HFFc6 (cell line): ENCODE measurements around the gene TFIP11. TPM values are rescaled to one million over a fixed set of nuclear protein-coding genes. Genes with fewer than 3 reads are reported as not detected.

ENCODE experiments used
- DNase-seq: peaks from one replicate; pipeline ENCODE4 v3.0.0-alpha.2; 2018
- H3K27ac Mint-ChIP-seq: 2 replicates; pipeline ENCODE4 v1.8.0; 2020; ENCODE audit warnings: mild to moderate bottlenecking, mixed read lengths
- H3K27me3 Mint-ChIP-seq: 2 replicates; pipeline ENCODE4 v1.8.0; 2021; ENCODE audit warnings: mild to moderate bottlenecking, moderate library complexity, mixed read lengths; ENCODE audit not compliant: insufficient read depth
- H3K36me3 Mint-ChIP-seq: 2 replicates; pipeline ENCODE4 v1.8.0; 2021; ENCODE audit warnings: low read depth, mixed read lengths
- H3K4me1 Mint-ChIP-seq: 2 replicates; pipeline ENCODE4 v1.8.0; 2020; ENCODE audit warnings: low read depth, mixed read lengths
- H3K4me3 Mint-ChIP-seq: 2 replicates; pipeline ENCODE4 v1.8.0; 2020; ENCODE audit warnings: mild to moderate bottlenecking, moderate library complexity, mixed read lengths
- H3K9me3 Mint-ChIP-seq: 2 replicates; pipeline ENCODE4 v1.8.0; 2020; ENCODE audit warnings: mild to moderate bottlenecking, mixed read lengths
- CTCF ChIP-seq: fragments of 200-600 bp; sonication (generic); IDR thresholded peaks from 2 replicates; pipeline ENCODE4 v1.5.0; 2021; ENCODE audit warnings: antibody characterized with exemption, mild to moderate bottlenecking
- total RNA-seq, 6 experiments: library from RNA; stranded (reverse); fragmentation: NEBNext Ultra II Directional; extraction: Animal tissue kit (Norgen Biotek cat#: 25700); gene quantifications; 2 replicates in 1 of 6; 3 replicates in 5 of 6; pipeline ENCODE4 v1.2.3, GENCODE V29; 2021

Gene TFIP11
- total RNA-seq, 6 experiments from 2014 or later: 31.4 to 35.8 (median 33.9) TPM

GRCh38 chr22:26480611-26480932 is 31.7 kb downstream of the TFIP11 start:
- no peak overlapping the region for H3K27ac Mint-ChIP-seq
- no peak overlapping the region; the same call in 1 of the 2 replicates for H3K4me3 Mint-ChIP-seq
- peaks cover 80% of the 10 kb centered on the region for H3K4me1 Mint-ChIP-seq

GRCh38 chr22:26479792-26480610 is 32.3 kb downstream of the TFIP11 start:
- no peaks in the 10 kb centered on the region; the same call in 1 of the 2 replicates for H3K27me3 Mint-ChIP-seq
- no peak for TF ChIP-seq CTCF
- peak overlapping the region; percentile 13; the same call in 1 of the 2 replicates for H3K4me3 Mint-ChIP-seq
- H3K4me1 Mint-ChIP-seq: peaks cover 75% of the 10 kb centered on the region
- H3K27ac Mint-ChIP-seq: peak overlapping the region; percentile 0; the same call in 1 of the 2 replicates
- peaks cover 19% of the 10 kb centered on the region for H3K36me3 Mint-ChIP-seq
- H3K9me3 Mint-ChIP-seq: no peaks in the 10 kb centered on the region
- DNase-seq: no peak

More at GRCh38 chr22:26480611-26480932, 31.7 kb downstream of the TFIP11 start:
- no peak for DNase-seq
- H3K36me3 Mint-ChIP-seq: peaks cover 19% of the 10 kb centered on the region
- no peaks in the 10 kb centered on the region; the same call in 1 of the 2 replicates for H3K27me3 Mint-ChIP-seq
- H3K9me3 Mint-ChIP-seq: no peaks in the 10 kb centered on the region
- TF ChIP-seq CTCF: no peak

- no peak for DNase-seq
- peak overlapping the region; percentile 0; the same call in 1 of the 2 replicates for H3K27ac Mint-ChIP-seq
- no peak for TF ChIP-seq CTCF
- peak overlapping the region; percentile 13; the same call in 1 of the 2 replicates for H3K4me3 Mint-ChIP-seq
- H3K27me3 Mint-ChIP-seq: no peaks in the 10 kb centered on the region; the same call in 1 of the 2 replicates
- H3K9me3 Mint-ChIP-seq: no peaks in the 10 kb centered on the region
- H3K4me1 Mint-ChIP-seq: peaks cover 75% of the 10 kb centered on the region
- H3K36me3 Mint-ChIP-seq: peaks cover 17% of the 10 kb centered on the region
Measured at GRCh38 chr22:26479043-26479791, 33.1 kb downstream of the TFIP11 start.

- H3K27me3 Mint-ChIP-seq: no peaks in the 10 kb centered on the region
- H3K4me1 Mint-ChIP-seq: peaks cover 67% of the 10 kb centered on the region
- peaks cover 15% of the 10 kb centered on the region for H3K36me3 Mint-ChIP-seq
- no peak overlapping the region for H3K4me3 Mint-ChIP-seq
- H3K9me3 Mint-ChIP-seq: no peaks in the 10 kb centered on the region
- no peak for TF ChIP-seq CTCF
- no peak for DNase-seq
- H3K27ac Mint-ChIP-seq: peak overlapping the region; percentile 65
Measured at GRCh38 chr22:26477341-26477731, 34.9 kb downstream of the TFIP11 start.

- peaks cover 18% of the 10 kb centered on the region for H3K36me3 Mint-ChIP-seq
- no peak overlapping the region for H3K4me3 Mint-ChIP-seq
- no peaks in the 10 kb centered on the region for H3K27me3 Mint-ChIP-seq
- TF ChIP-seq CTCF: no peak
- H3K4me1 Mint-ChIP-seq: peaks cover 63% of the 10 kb centered on the region
- no peak for DNase-seq
- H3K9me3 Mint-ChIP-seq: no peaks in the 10 kb centered on the region
- peak overlapping the region; percentile 65 for H3K27ac Mint-ChIP-seq
Measured at GRCh38 chr22:26476705-26477340, 35.5 kb downstream of the TFIP11 start.
